ENCODE results near the gene NOTO.

The NOTO gene

DNA sequence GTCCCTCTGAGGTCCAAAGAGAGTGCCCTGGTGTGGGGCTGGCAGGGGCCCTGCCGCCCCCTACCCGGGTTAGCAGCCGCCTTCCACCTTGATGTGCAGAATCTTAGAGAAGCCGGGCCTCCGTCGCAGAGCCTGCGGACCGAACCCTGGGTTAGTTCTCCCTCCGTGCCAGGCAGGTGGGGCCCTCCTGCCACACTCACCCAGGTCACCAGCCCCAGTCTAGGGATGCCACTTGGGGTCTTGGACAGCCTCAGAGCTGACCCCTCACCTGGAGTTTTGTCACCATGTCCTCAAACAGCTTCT, 56.5 kb downstream of the NOTO start:
- peaks cover 5 to 11% of the 10 kb centered on the region in 2 experiments for H3K36me3 ChIP-seq (ENCODE audit: control insufficient read depth in 1 of 2, insufficient read depth in 2 of 2, low read length in 2 of 2)
- no peak overlapping the region for H4K8ac ChIP-seq (ENCODE audit: low read depth, low read length)
- peaks cover 2% of the 10 kb centered on the region for H3K9me3 ChIP-seq (ENCODE audit: insufficient read depth, low read depth, low read length)
- H3K27me3 ChIP-seq (ENCODE audit: insufficient read depth, low read length) = no peaks in the 10 kb centered on the region
- H2BK12ac ChIP-seq (ENCODE audit: low read length) = no peak overlapping the region
- no peak overlapping the region for H4K12ac ChIP-seq (ENCODE audit: low read depth, low read length)
- H2BK120ac ChIP-seq (ENCODE audit: insufficient read depth, low read length, poor library complexity) = no peak overlapping the region
- no peak overlapping the region for H3K18ac ChIP-seq (ENCODE audit: low read length)
- H3K9ac ChIP-seq (ENCODE audit: low read length) = no peak overlapping the region
- DNase-seq = no peak
- H3K79me2 ChIP-seq (ENCODE audit: control insufficient read depth, insufficient read depth, low read length, poor library complexity) = no peaks in the 10 kb centered on the region
- H3K4me2 ChIP-seq (ENCODE audit: low read length) = no peak overlapping the region
- H2BK5ac ChIP-seq (ENCODE audit: low read depth, low read length, poor library complexity) = no peak overlapping the region
- H3K4ac ChIP-seq (ENCODE audit: low read depth, low read length) = no peak overlapping the region
- no peak overlapping the region for H2AFZ ChIP-seq (ENCODE audit: insufficient read depth, low read length, poor library complexity)
- no peak overlapping the region for H3K4me3 ChIP-seq (ENCODE audit: low read depth, low read length)
- no peak overlapping the region for H4K91ac ChIP-seq (ENCODE audit: low read depth, low read length)
- H2AK5ac ChIP-seq (ENCODE audit: low read length) = no peak overlapping the region
- H3K14ac ChIP-seq (ENCODE audit: low read length) = no peak overlapping the region
- WGBS (ENCODE audit: extremely low coverage, insufficient coverage, insufficient read length) = no CpG with 5 or more reads among the region's 9 CpGs
- H3K23ac ChIP-seq (ENCODE audit: low read length) = no peak overlapping the region
- no peaks in the 10 kb centered on the region for H3K4me1 ChIP-seq (ENCODE audit: control insufficient read depth in 1 of 2, insufficient read depth in 2 of 2, low read length in 2 of 2)
- H3K27ac ChIP-seq (ENCODE audit: low read depth, low read length) = no peak overlapping the region
- H3K79me1 ChIP-seq (ENCODE audit: low read length) = no peaks in the 10 kb centered on the region

DNA sequence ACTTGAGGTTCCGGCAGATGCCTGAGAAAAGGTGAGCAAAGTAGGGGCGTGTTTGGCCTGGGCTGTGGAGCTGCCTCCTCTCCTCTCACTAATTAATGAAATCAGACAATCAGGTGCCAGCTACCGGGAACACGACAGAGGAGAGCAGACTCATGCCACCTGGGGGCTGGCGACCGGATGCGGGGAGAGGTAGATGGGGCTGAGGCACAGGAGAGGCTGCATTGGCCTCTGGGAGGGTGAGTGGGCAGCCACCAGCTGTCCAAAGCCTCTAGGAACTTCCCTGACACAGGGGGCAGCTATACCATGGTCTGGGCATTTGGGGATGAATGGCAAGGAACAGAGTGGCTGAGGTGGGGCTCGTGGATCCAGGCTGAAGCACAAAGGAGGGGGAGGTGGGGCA, 56.9 kb downstream of the NOTO start:
- H3K4me1 ChIP-seq (ENCODE audit: control insufficient read depth in 1 of 2, insufficient read depth in 2 of 2, low read length in 2 of 2) = no peaks in the 10 kb centered on the region
- H3K23ac ChIP-seq (ENCODE audit: low read length) = no peak overlapping the region
- no peak overlapping the region for H3K9ac ChIP-seq (ENCODE audit: low read length)
- H4K8ac ChIP-seq (ENCODE audit: low read depth, low read length) = no peak overlapping the region
- H3K79me2 ChIP-seq (ENCODE audit: control insufficient read depth, insufficient read depth, low read length, poor library complexity) = no peaks in the 10 kb centered on the region
- no peak overlapping the region for H2AFZ ChIP-seq (ENCODE audit: insufficient read depth, low read length, poor library complexity)
- DNase-seq = no peak
- no peak overlapping the region for H3K18ac ChIP-seq (ENCODE audit: low read length)
- peaks cover 1 to 7% of the 10 kb centered on the region in 2 experiments for H3K36me3 ChIP-seq (ENCODE audit: control insufficient read depth in 1 of 2, insufficient read depth in 2 of 2, low read length in 2 of 2)
- H3K4me3 ChIP-seq (ENCODE audit: low read depth, low read length) = no peak overlapping the region
- H2BK5ac ChIP-seq (ENCODE audit: low read depth, low read length, poor library complexity) = no peak overlapping the region
- no peak overlapping the region for H2BK12ac ChIP-seq (ENCODE audit: low read length)
- H3K4ac ChIP-seq (ENCODE audit: low read depth, low read length) = no peak overlapping the region
- H4K12ac ChIP-seq (ENCODE audit: low read depth, low read length) = no peak overlapping the region
- no peak overlapping the region for H4K91ac ChIP-seq (ENCODE audit: low read depth, low read length)
- no CpG with 5 or more reads among the region's 8 CpGs for WGBS (ENCODE audit: extremely low coverage, insufficient coverage, insufficient read length)
- peaks cover 2% of the 10 kb centered on the region for H3K9me3 ChIP-seq (ENCODE audit: insufficient read depth, low read depth, low read length)
- no peak overlapping the region for H2BK120ac ChIP-seq (ENCODE audit: insufficient read depth, low read length, poor library complexity)
- H3K27me3 ChIP-seq (ENCODE audit: insufficient read depth, low read length) = no peaks in the 10 kb centered on the region
- no peak overlapping the region for H3K4me2 ChIP-seq (ENCODE audit: low read length)
- H2AK5ac ChIP-seq (ENCODE audit: low read length) = no peak overlapping the region
- no peak overlapping the region for H3K14ac ChIP-seq (ENCODE audit: low read length)
- no peak overlapping the region for H3K27ac ChIP-seq (ENCODE audit: low read depth, low read length)
- H3K79me1 ChIP-seq (ENCODE audit: low read length) = no peaks in the 10 kb centered on the region

DNA sequence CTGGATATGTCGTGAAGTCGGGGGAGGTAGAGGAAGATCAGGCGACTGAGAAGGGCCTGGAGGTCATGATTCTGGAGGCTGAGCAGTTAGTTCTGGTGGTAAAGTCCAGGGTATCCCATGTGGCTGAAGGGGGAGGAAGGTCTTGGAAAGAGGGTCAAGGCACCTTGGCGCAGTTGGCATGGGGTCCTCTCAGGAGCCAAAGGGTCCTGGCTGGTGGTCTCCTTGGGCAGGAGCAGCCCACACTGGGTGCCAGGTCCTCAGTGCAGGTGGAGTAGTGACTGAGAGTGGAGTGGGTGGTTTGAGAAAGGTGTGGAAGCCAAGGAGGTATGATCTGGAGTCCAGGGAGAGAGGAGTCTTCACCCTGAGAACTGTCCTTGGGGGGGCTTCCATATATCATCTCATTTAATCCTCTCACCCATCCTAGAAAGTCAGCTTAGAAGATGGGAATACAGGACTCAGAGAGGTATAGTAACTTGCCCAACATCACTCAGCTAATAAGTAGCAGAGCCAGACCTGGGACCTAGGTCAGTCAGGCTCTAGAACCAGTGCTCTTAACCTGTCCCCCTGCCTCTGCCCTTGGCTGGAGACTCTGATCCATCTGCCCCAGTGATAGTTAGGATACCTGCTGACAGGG, 57.4 kb downstream of the NOTO start:
- H3K4ac ChIP-seq (ENCODE audit: low read depth, low read length) = no peak overlapping the region
- H3K79me1 ChIP-seq (ENCODE audit: low read length) = no peaks in the 10 kb centered on the region
- H3K27me3 ChIP-seq (ENCODE audit: insufficient read depth, low read length) = no peaks in the 10 kb centered on the region
- no peak overlapping the region for H2BK5ac ChIP-seq (ENCODE audit: low read depth, low read length, poor library complexity)
- no peak overlapping the region for H3K18ac ChIP-seq (ENCODE audit: low read length)
- no peak overlapping the region for H3K9ac ChIP-seq (ENCODE audit: low read length)
- no peak overlapping the region for H4K91ac ChIP-seq (ENCODE audit: low read depth, low read length)
- H3K27ac ChIP-seq (ENCODE audit: low read depth, low read length) = no peak overlapping the region
- H3K4me1 ChIP-seq (ENCODE audit: control insufficient read depth in 1 of 2, insufficient read depth in 2 of 2, low read length in 2 of 2) = no peaks in the 10 kb centered on the region
- H3K4me3 ChIP-seq (ENCODE audit: low read depth, low read length) = no peak overlapping the region
- H2BK12ac ChIP-seq (ENCODE audit: low read length) = no peak overlapping the region
- H2AK5ac ChIP-seq (ENCODE audit: low read length) = no peak overlapping the region
- H4K12ac ChIP-seq (ENCODE audit: low read depth, low read length) = no peak overlapping the region
- H3K4me2 ChIP-seq (ENCODE audit: low read length) = no peak overlapping the region
- peaks cover 2% of the 10 kb centered on the region for H3K9me3 ChIP-seq (ENCODE audit: insufficient read depth, low read depth, low read length)
- H2BK120ac ChIP-seq (ENCODE audit: insufficient read depth, low read length, poor library complexity) = no peak overlapping the region
- no peak overlapping the region for H2AFZ ChIP-seq (ENCODE audit: insufficient read depth, low read length, poor library complexity)
- H3K14ac ChIP-seq (ENCODE audit: low read length) = no peak overlapping the region
- no peak for DNase-seq
- no peaks in the 10 kb centered on the region for H3K79me2 ChIP-seq (ENCODE audit: control insufficient read depth, insufficient read depth, low read length, poor library complexity)
- no peak overlapping the region for H4K8ac ChIP-seq (ENCODE audit: low read depth, low read length)
- peaks cover 0 to 4% of the 10 kb centered on the region in 2 experiments for H3K36me3 ChIP-seq (ENCODE audit: control insufficient read depth in 1 of 2, insufficient read depth in 2 of 2, low read length in 2 of 2)
- H3K23ac ChIP-seq (ENCODE audit: low read length) = no peak overlapping the region
- WGBS (ENCODE audit: extremely low coverage, insufficient coverage, insufficient read length) = no CpG with 5 or more reads among the region's 4 CpGs

DNA sequence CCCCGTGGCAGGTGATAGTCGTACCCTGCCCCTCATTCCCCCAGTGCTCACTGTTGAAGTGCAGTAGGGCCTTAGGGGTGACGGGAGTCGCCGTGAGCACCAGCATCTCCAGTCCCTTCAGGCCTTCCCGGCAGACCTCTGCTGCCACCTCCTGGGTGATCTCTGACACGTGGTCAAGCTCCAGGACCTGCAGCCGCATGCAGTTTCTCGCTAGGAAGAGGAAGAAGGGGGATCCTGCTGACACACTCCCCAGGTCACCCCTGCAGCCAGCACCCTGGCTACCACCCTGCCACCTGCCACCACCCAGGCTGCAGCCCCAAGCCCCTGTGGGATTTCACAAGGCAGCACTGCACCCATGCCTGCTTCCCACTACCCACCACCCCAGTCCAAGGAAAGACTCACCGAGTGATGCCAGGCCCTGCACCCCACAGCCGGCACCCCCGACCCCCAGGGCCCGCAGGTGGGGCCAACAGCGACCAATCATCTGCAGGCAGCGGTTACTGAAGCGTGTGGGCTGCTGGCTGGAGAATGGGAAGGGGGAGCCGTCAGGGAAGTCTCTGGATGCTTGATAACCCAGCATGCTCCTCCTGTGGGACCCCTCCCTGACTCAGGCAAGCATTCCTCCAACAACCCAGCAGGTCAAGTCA, 58.1 kb downstream of the NOTO start:
- peak; percentile 46 to 67 for DNase-seq
- H2BK12ac ChIP-seq (ENCODE audit: low read length) = no peak overlapping the region
- no peak overlapping the region for H4K12ac ChIP-seq (ENCODE audit: low read depth, low read length)
- no peaks in the 10 kb centered on the region for H3K79me1 ChIP-seq (ENCODE audit: low read length)
- no peaks in the 10 kb centered on the region for H3K36me3 ChIP-seq (ENCODE audit: control insufficient read depth in 1 of 2, insufficient read depth in 2 of 2, low read length in 2 of 2)
- H3K23ac ChIP-seq (ENCODE audit: low read length) = no peak overlapping the region
- H3K9me3 ChIP-seq (ENCODE audit: insufficient read depth, low read depth, low read length) = peaks cover 2% of the 10 kb centered on the region
- no peak overlapping the region for H2AK5ac ChIP-seq (ENCODE audit: low read length)
- no peaks in the 10 kb centered on the region for H3K27me3 ChIP-seq (ENCODE audit: insufficient read depth, low read length)
- no peak overlapping the region for H3K27ac ChIP-seq (ENCODE audit: low read depth, low read length)
- H2AFZ ChIP-seq (ENCODE audit: insufficient read depth, low read length, poor library complexity) = no peak overlapping the region
- no peaks in the 10 kb centered on the region for H3K4me1 ChIP-seq (ENCODE audit: control insufficient read depth in 1 of 2, insufficient read depth in 2 of 2, low read length in 2 of 2)
- H3K4ac ChIP-seq (ENCODE audit: low read depth, low read length) = no peak overlapping the region
- no peak overlapping the region for H3K18ac ChIP-seq (ENCODE audit: low read length)
- no peak overlapping the region for H3K4me2 ChIP-seq (ENCODE audit: low read length)
- no peak overlapping the region for H3K4me3 ChIP-seq (ENCODE audit: low read depth, low read length)
- no peak overlapping the region for H4K91ac ChIP-seq (ENCODE audit: low read depth, low read length)
- H4K8ac ChIP-seq (ENCODE audit: low read depth, low read length) = no peak overlapping the region
- H3K14ac ChIP-seq (ENCODE audit: low read length) = no peak overlapping the region
- H3K9ac ChIP-seq (ENCODE audit: low read length) = no peak overlapping the region
- no CpG with 5 or more reads among the region's 17 CpGs for WGBS (ENCODE audit: extremely low coverage, insufficient coverage, insufficient read length)
- no peaks in the 10 kb centered on the region for H3K79me2 ChIP-seq (ENCODE audit: control insufficient read depth, insufficient read depth, low read length, poor library complexity)
- no peak overlapping the region for H2BK120ac ChIP-seq (ENCODE audit: insufficient read depth, low read length, poor library complexity)
- H2BK5ac ChIP-seq (ENCODE audit: low read depth, low read length, poor library complexity) = no peak overlapping the region

Data from trophoblast cell (in vitro differentiated cells and primary cell).